HG03442 (cell line): ENCODE results near the gene CDC42EP3.

Source experiments
- ATAC-seq: cut with Tn5 transposase; IDR thresholded peaks from one replicate; pipeline ENCODE4 v1.9.1; 2021; ENCODE audit warnings: mild to moderate bottlenecking, moderate library complexity; ENCODE audit not compliant: unreplicated experiment

CDC42EP3 gene

GRCh38 chr2:37671009-37671815, at the start of gene CDC42EP3:
Gene CDC42EP3 (minus strand): TSS chr2:37671642. CDS start chr2:37646587, 25,055 bp downstream.
- ATAC-seq = peak; percentile 44

- ATAC-seq = no peak
Measured at GRCh38 chr2:37721201-37721560, 49.7 kb upstream of the CDC42EP3 start.

- no peak for ATAC-seq
Measured at GRCh38 chr2:37720533-37721200, 49.2 kb upstream of the CDC42EP3 start.

GRCh38 chr2:37718515-37719161, 47.2 kb upstream of the CDC42EP3 start:
- ATAC-seq = no peak

GRCh38 chr2:37713258-37713700, 41.8 kb upstream of the CDC42EP3 start:
- ATAC-seq = no peak

GRCh38 chr2:37711831-37712230, 40.4 kb upstream of the CDC42EP3 start:
- ATAC-seq = no peak

- no peak for ATAC-seq
Measured at GRCh38 chr2:37711308-37711731, 39.9 kb upstream of the CDC42EP3 start.

GRCh38 chr2:37709111-37709510, 37.7 kb upstream of the CDC42EP3 start:
- ATAC-seq = no peak

- no peak for ATAC-seq
Measured at GRCh38 chr2:37708146-37708545, 36.7 kb upstream of the CDC42EP3 start.

- no peak for ATAC-seq
Measured at GRCh38 chr2:37707393-37707792, 36.0 kb upstream of the CDC42EP3 start.

- ATAC-seq = no peak
Measured at GRCh38 chr2:37706334-37707183, 35.1 kb upstream of the CDC42EP3 start.

- ATAC-seq = no peak
Measured at GRCh38 chr2:37705191-37705590, 33.7 kb upstream of the CDC42EP3 start.

GRCh38 chr2:37698931-37699481, 27.6 kb upstream of the CDC42EP3 start:
- ATAC-seq = no peak

GRCh38 chr2:37695336-37695735, 23.9 kb upstream of the CDC42EP3 start:
- no peak for ATAC-seq

- ATAC-seq = no peak
Measured at GRCh38 chr2:37692711-37693110, 21.3 kb upstream of the CDC42EP3 start.

- ATAC-seq = no peak
Measured at GRCh38 chr2:37689751-37690150, 18.3 kb upstream of the CDC42EP3 start.

GRCh38 chr2:37688771-37689468, 17.5 kb upstream of the CDC42EP3 start:
- ATAC-seq = no peak

- no peak for ATAC-seq
Measured at GRCh38 chr2:37686792-37687526, 15.5 kb upstream of the CDC42EP3 start.

GRCh38 chr2:37684809-37685208, 13.4 kb upstream of the CDC42EP3 start:
- no peak for ATAC-seq
